Astrocyte (in vitro differentiated cells and primary cell): ENCODE results near the gene GNE. TPM values are rescaled to one million over a fixed set of nuclear protein-coding genes. Genes with fewer than 3 reads are reported as not detected.
A peak's percentile ranks its signal among the peaks of the same experiment; 100 is the strongest.

Experiments
- DNase-seq: peaks from one replicate; pipeline ENCODE4 v3.0.0-alpha.2; 2010; ENCODE audit warnings: low read depth
- FAIRE-seq: peaks from 2 replicates; lab custom pipeline; 2011; peaks lifted over from hg19 to GRCh38; lab: Jason Lieb, UNC
- H2AFZ ChIP-seq: 2 replicates; pipeline ENCODE4 v1.6.0; 2012; ENCODE audit warnings: low read depth, low read length, inconsistent platforms
- H3K27ac ChIP-seq: 2 replicates; pipeline ENCODE4 v1.5.1; 2011; ENCODE audit warnings: low read depth, low read length, inconsistent platforms
- H3K27me3 ChIP-seq: 2 replicates; pipeline ENCODE4 v1.6.0; 2011; ENCODE audit warnings: low read length, inconsistent platforms; ENCODE audit not compliant: insufficient read depth
- H3K36me3 ChIP-seq: 2 replicates; pipeline ENCODE4 v1.5.1; 2011; ENCODE audit warnings: low read length, inconsistent platforms; ENCODE audit not compliant: insufficient read depth
- H3K4me1 ChIP-seq: 2 replicates; pipeline ENCODE4 v1.5.1; 2011; ENCODE audit warnings: low read length, inconsistent platforms; ENCODE audit not compliant: insufficient read depth
- H3K4me2 ChIP-seq: 2 replicates; pipeline ENCODE4 v1.6.0; 2012; ENCODE audit warnings: low read length, inconsistent platforms
- H3K4me3 ChIP-seq: 2 replicates; pipeline ENCODE4 v1.5.1; 2011; ENCODE audit warnings: low read depth, mild to moderate bottlenecking, low read length, inconsistent platforms; ENCODE audit not compliant: insufficient read depth
- H3K79me2 ChIP-seq: 2 replicates; pipeline ENCODE4 v1.6.0; 2012; ENCODE audit warnings: mild to moderate bottlenecking, low read length, inconsistent platforms; ENCODE audit not compliant: insufficient read depth
- H3K9ac ChIP-seq: 2 replicates; pipeline ENCODE4 v1.6.0; 2012; ENCODE audit warnings: mild to moderate bottlenecking, low read length, inconsistent platforms
- H3K9me3 ChIP-seq: 2 replicates; pipeline ENCODE4 v1.5.1; 2012; ENCODE audit warnings: low read depth, mild to moderate bottlenecking, low read length, inconsistent platforms; ENCODE audit not compliant: insufficient read depth
- H4K20me1 ChIP-seq: 2 replicates; pipeline ENCODE4 v1.6.0; 2012; ENCODE audit warnings: low read length, inconsistent platforms; ENCODE audit not compliant: insufficient read depth
- H3K27ac Mint-ChIP-seq: one replicate; pipeline ENCODE4 v1.8.0; 2021; ENCODE audit warnings: mild to moderate bottlenecking, mixed read lengths; ENCODE audit not compliant: unreplicated experiment
- H3K27me3 Mint-ChIP-seq: one replicate; pipeline ENCODE4 v1.8.0; 2021; ENCODE audit warnings: low read depth, mixed read lengths; ENCODE audit not compliant: unreplicated experiment
- H3K36me3 Mint-ChIP-seq: one replicate; pipeline ENCODE4 v1.8.0; 2021; ENCODE audit warnings: low read depth, mixed read lengths; ENCODE audit not compliant: unreplicated experiment
- H3K4me1 Mint-ChIP-seq: one replicate; pipeline ENCODE4 v1.8.0; 2021; ENCODE audit warnings: low read depth, mixed read lengths; ENCODE audit not compliant: unreplicated experiment
- H3K4me3 Mint-ChIP-seq: one replicate; pipeline ENCODE4 v1.8.0; 2021; ENCODE audit warnings: mild to moderate bottlenecking, moderate library complexity, mixed read lengths; ENCODE audit not compliant: unreplicated experiment
- H3K9me3 Mint-ChIP-seq: one replicate; pipeline ENCODE4 v1.8.0; 2021; ENCODE audit warnings: mild to moderate bottlenecking, mixed read lengths; ENCODE audit not compliant: unreplicated experiment
- EZH2 ChIP-seq: IDR thresholded peaks from 2 replicates; pipeline ENCODE4 v1.6.1; 2012; ENCODE audit warnings: mild to moderate bottlenecking, low read length, inconsistent platforms; ENCODE audit not compliant: insufficient read depth
- total RNA-seq: library from RNA; stranded (reverse); gene quantifications from 2 replicates; pipeline ENCODE4 v1.2.1, GENCODE V29; 2021
- TF ChIP-seq, protein P1 (sequence below): IDR thresholded peaks from 2 replicates; pipeline ENCODE4 v1.5.1; 2011; ENCODE audit warnings: low read depth, mild to moderate bottlenecking, inconsistent platforms, low read length, moderate library complexity; ENCODE audit not compliant: insufficient read depth

Gene GNE
- total RNA-seq, 1 donor from 2014 or later: 12.6 TPM

DNA sequence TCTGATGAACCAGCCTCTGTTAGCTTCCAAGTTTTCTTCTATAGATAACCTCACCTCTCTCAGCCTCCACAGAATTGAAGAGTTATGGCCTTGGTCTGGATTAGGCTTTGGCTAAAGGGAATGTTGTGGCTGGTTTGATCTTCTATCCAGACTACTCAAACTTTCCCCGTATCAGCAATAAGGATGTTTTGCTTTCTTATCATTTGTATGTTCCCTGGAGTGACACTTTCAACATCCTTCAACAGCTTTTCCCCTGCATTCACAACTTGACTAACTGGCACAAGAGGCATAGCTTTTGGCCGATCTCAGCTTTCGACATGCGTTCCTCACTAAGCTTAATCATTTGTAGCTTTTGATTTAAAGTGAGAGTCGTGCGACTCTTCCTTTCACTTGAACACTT, 28.1 kb upstream of the GNE start:
- FAIRE-seq (no peak), DNase-seq (no peak)
- Mint-ChIP-seq H3K36me3 (no peaks in the 10 kb centered on the region), H3K4me3 (no peak overlapping the region), H3K27ac (no peak overlapping the region), H3K9me3 (no peaks in the 10 kb centered on the region), H3K27me3 (no peaks in the 10 kb centered on the region), H3K4me1 (no peaks in the 10 kb centered on the region)
- Histone ChIP-seq H3K4me3 (no peak overlapping the region), H3K4me1 (no peaks in the 10 kb centered on the region), H3K9ac (no peak overlapping the region), H3K79me2 (no peaks in the 10 kb centered on the region), H3K27ac (no peak overlapping the region), H4K20me1 (no peaks in the 10 kb centered on the region), H3K4me2 (no peak overlapping the region), H3K9me3 (no peaks in the 10 kb centered on the region), H2AFZ (no peak overlapping the region), H3K27me3 (no peaks in the 10 kb centered on the region), H3K36me3 (no peaks in the 10 kb centered on the region)
- no peak for TF ChIP-seq EZH2
- TF ChIP-seq, protein P1, sequence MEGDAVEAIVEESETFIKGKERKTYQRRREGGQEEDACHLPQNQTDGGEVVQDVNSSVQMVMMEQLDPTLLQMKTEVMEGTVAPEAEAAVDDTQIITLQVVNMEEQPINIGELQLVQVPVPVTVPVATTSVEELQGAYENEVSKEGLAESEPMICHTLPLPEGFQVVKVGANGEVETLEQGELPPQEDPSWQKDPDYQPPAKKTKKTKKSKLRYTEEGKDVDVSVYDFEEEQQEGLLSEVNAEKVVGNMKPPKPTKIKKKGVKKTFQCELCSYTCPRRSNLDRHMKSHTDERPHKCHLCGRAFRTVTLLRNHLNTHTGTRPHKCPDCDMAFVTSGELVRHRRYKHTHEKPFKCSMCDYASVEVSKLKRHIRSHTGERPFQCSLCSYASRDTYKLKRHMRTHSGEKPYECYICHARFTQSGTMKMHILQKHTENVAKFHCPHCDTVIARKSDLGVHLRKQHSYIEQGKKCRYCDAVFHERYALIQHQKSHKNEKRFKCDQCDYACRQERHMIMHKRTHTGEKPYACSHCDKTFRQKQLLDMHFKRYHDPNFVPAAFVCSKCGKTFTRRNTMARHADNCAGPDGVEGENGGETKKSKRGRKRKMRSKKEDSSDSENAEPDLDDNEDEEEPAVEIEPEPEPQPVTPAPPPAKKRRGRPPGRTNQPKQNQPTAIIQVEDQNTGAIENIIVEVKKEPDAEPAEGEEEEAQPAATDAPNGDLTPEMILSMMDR: no peak

DNA sequence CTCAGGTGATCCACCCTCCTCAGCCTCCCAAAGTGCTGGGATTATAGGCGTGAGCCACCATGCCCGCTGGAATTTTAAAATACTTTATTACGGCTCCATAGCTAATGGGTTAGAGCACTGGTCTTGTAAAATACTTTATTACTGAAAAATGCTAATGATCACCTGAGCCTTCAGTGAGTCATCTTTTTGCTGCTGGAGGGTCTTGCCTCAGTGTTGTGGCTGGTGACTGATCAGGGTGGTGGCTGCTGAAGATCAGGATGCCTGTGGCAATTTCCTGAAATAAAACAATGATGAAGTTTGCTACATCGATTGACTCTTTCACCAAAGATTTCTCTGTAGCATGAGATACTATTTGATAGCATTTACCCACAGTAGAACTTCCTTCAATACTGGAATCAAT, 26.0 kb upstream of the GNE start:
- H3K4me3 Mint-ChIP-seq: no peak overlapping the region
- Histone ChIP-seq H3K4me3 (no peak overlapping the region), H3K9ac (no peak overlapping the region), H3K27ac (no peak overlapping the region), H3K27me3 (no peaks in the 10 kb centered on the region), H3K4me2 (no peak overlapping the region), H4K20me1 (no peaks in the 10 kb centered on the region), H3K79me2 (no peaks in the 10 kb centered on the region), H3K4me1 (no peaks in the 10 kb centered on the region), H2AFZ (no peak overlapping the region), H3K9me3 (no peaks in the 10 kb centered on the region), H3K36me3 (no peaks in the 10 kb centered on the region)
- H3K27me3 Mint-ChIP-seq: no peaks in the 10 kb centered on the region
- TF ChIP-seq EZH2: no peak
- TF ChIP-seq, protein P1: no peak
- H3K36me3 Mint-ChIP-seq: no peaks in the 10 kb centered on the region
- no peaks in the 10 kb centered on the region for H3K9me3 Mint-ChIP-seq
- DNase-seq (peak; percentile 29), FAIRE-seq (no peak)
- H3K27ac Mint-ChIP-seq: no peak overlapping the region
- H3K4me1 Mint-ChIP-seq: no peaks in the 10 kb centered on the region

DNA sequence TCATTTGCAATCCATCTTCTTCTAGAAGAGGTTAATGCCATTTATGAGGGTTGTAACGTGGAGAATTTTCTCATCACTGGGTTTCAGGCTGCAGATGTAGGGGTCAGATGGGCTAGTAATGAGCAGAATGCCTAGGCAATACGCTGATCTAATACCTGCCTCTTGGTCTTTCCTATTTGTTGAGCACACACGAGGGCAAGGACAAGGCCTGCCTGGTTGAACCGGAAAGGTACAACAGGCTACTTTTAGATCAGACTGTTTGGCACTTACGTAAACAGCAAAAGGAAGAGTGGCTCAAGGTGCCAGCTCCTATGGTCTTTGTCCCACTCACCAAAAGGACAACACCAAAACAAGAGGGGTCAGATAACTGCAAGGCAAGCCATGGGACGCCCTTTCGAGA, 24.0 kb upstream of the GNE start:
- FAIRE-seq (no peak), DNase-seq (no peak)
- Mint-ChIP-seq H3K4me3 (no peak overlapping the region), H3K9me3 (no peaks in the 10 kb centered on the region), H3K4me1 (peaks cover 2% of the 10 kb centered on the region), H3K27me3 (no peaks in the 10 kb centered on the region), H3K36me3 (no peaks in the 10 kb centered on the region), H3K27ac (no peak overlapping the region)
- Histone ChIP-seq H3K36me3 (no peaks in the 10 kb centered on the region), H4K20me1 (no peaks in the 10 kb centered on the region), H3K9ac (no peak overlapping the region), H3K4me3 (no peak overlapping the region), H3K27ac (no peak overlapping the region), H3K79me2 (no peaks in the 10 kb centered on the region), H3K4me1 (no peaks in the 10 kb centered on the region), H2AFZ (no peak overlapping the region), H3K27me3 (no peaks in the 10 kb centered on the region), H3K4me2 (no peak overlapping the region), H3K9me3 (no peaks in the 10 kb centered on the region)
- TF ChIP-seq, protein P1: no peak
- TF ChIP-seq EZH2: no peak
